Liver (tissue), 9 donors: ENCODE results near the gene P4HB. TPM values are rescaled to one million over a fixed set of nuclear protein-coding genes. Genes with fewer than 3 reads are reported as not detected.
A peak's percentile ranks its signal among the peaks of the same experiment; 100 is the strongest.

Source experiments
- DNase-seq: peaks from one replicate; pipeline ENCODE4 v3.0.0-alpha.2; 2017; ENCODE audit warnings: low spot score
- H3K27ac ChIP-seq, 2 donors: one replicate each; pipeline ENCODE4 v1.7.0; 2013; ENCODE audit warnings: inconsistent platforms in 2 of 2, low read length in 2 of 2, control low read depth in 1 of 2, low read depth in 1 of 2, mild to moderate bottlenecking in 1 of 2
- H3K27me3 ChIP-seq, 4 donors: one replicate each; pipeline versions ENCODE4 v1.6.1 to v1.7.0; 2013; ENCODE audit warnings: low read length in 3 of 4, inconsistent platforms in 1 of 4, mild to moderate bottlenecking in 1 of 4, moderate library complexity in 1 of 4; ENCODE audit not compliant: control insufficient read depth in 4 of 4, insufficient read depth in 4 of 4
- H3K36me3 ChIP-seq, 4 donors: one replicate each; pipeline versions ENCODE4 v1.6.1 to v1.7.0; 2013; ENCODE audit warnings: low read length in 3 of 4, mild to moderate bottlenecking in 3 of 4, low read depth in 1 of 4, moderate library complexity in 1 of 4; ENCODE audit not compliant: control insufficient read depth in 4 of 4, insufficient read depth in 3 of 4
- H3K4me1 ChIP-seq, 4 donors: one replicate each; pipeline versions ENCODE4 v1.6.1 to v1.7.0; 2013; ENCODE audit warnings: low read length in 3 of 4, mild to moderate bottlenecking in 3 of 4, moderate library complexity in 1 of 4; ENCODE audit not compliant: control insufficient read depth in 4 of 4, insufficient read depth in 4 of 4
- H3K4me3 ChIP-seq, 3 donors: one replicate each; pipeline versions ENCODE4 v1.6.1 to v1.7.0; 2013; ENCODE audit warnings: low read length in 3 of 3, control low read depth in 1 of 3, low read depth in 1 of 3, mild to moderate bottlenecking in 1 of 3
- H3K9ac ChIP-seq, 2 donors: one replicate each; pipeline ENCODE4 v1.7.0; 2013; ENCODE audit warnings: low read length in 2 of 2, mild to moderate bottlenecking in 2 of 2, moderate library complexity in 2 of 2, control low read depth in 1 of 2, low read depth in 1 of 2
- H3K9me3 ChIP-seq, 4 donors: one replicate each; pipeline versions ENCODE4 v1.6.1 to v1.7.0; 2013; ENCODE audit warnings: low read length in 3 of 4; ENCODE audit not compliant: control insufficient read depth in 4 of 4
- ATF3 ChIP-seq: IDR thresholded peaks from 2 replicates; pipeline ENCODE4 v1.6.1; 2016; ENCODE audit warnings: antibody characterized with exemption
- CTCF ChIP-seq: fragments of 150-350 bp; IDR thresholded peaks from 2 replicates; pipeline ENCODE4 v1.5.1; 2017; ENCODE audit warnings: improper control_type of control experiment, low read depth, low read length; ENCODE audit not compliant: missing input control
- EGR1 ChIP-seq, 2 donors: IDR thresholded peaks; 2 replicates each; pipeline ENCODE4 v1.6.1; 2016 to 2018; ENCODE audit warnings: antibody characterized with exemption in 2 of 2, low read depth in 2 of 2
- FOXA1 ChIP-seq: IDR thresholded peaks from 2 replicates; pipeline ENCODE4 v1.6.1; 2016; ENCODE audit warnings: antibody characterized with exemption
- FOXA2 ChIP-seq: IDR thresholded peaks from 2 replicates; pipeline ENCODE4 v1.6.1; 2016; ENCODE audit warnings: antibody characterized with exemption
- GABPA ChIP-seq, 2 donors: IDR thresholded peaks in 1 of 2; conservative IDR thresholded peaks in 1 of 2; 2 replicates each; pipeline ENCODE4 v1.6.1; 2016; ENCODE audit warnings: antibody characterized with exemption in 2 of 2, mild to moderate bottlenecking in 1 of 2, moderate library complexity in 1 of 2
- HNF4A ChIP-seq, 2 donors: conservative IDR thresholded peaks; 2 replicates each; pipeline ENCODE4 v1.6.1; 2016; ENCODE audit warnings: antibody characterized with exemption in 2 of 2, mild to moderate bottlenecking in 2 of 2
- HNF4G ChIP-seq: IDR thresholded peaks from 2 replicates; pipeline ENCODE4 v1.6.1; 2016; ENCODE audit warnings: antibody characterized with exemption
- JUND ChIP-seq, 2 donors: IDR thresholded peaks; 2 replicates each; pipeline ENCODE4 v1.6.1; 2016; ENCODE audit warnings: antibody characterized with exemption in 2 of 2
- MAX ChIP-seq: IDR thresholded peaks from 2 replicates; pipeline ENCODE4 v1.6.1; 2016; ENCODE audit warnings: antibody characterized with exemption
- NR2F2 ChIP-seq: IDR thresholded peaks from 2 replicates; pipeline ENCODE4 v1.6.1; 2016; ENCODE audit warnings: antibody characterized with exemption
- RAD21 ChIP-seq, 2 donors: IDR thresholded peaks; 2 replicates each; pipeline ENCODE4 v1.6.1; 2016; ENCODE audit warnings: antibody characterized with exemption in 2 of 2, mild to moderate bottlenecking in 2 of 2
- REST ChIP-seq: IDR thresholded peaks from 2 replicates; pipeline ENCODE4 v1.6.1; 2016; ENCODE audit warnings: antibody characterized with exemption, mild to moderate bottlenecking
- RXRA ChIP-seq, 2 donors: IDR thresholded peaks; 2 replicates each; pipeline ENCODE4 v1.6.1; 2017 to 2018; ENCODE audit warnings: antibody characterized with exemption in 2 of 2, mild to moderate bottlenecking in 1 of 2
- SP1 ChIP-seq: IDR thresholded peaks from 2 replicates; pipeline ENCODE4 v1.6.1; 2018; ENCODE audit warnings: antibody characterized with exemption, mild to moderate bottlenecking
- TAF1 ChIP-seq: conservative IDR thresholded peaks from 2 replicates; pipeline ENCODE4 v1.6.1; 2016; ENCODE audit warnings: antibody characterized with exemption, mild to moderate bottlenecking
- YY1 ChIP-seq: IDR thresholded peaks from 2 replicates; pipeline ENCODE4 v1.6.1; 2016; ENCODE audit warnings: antibody characterized with exemption, mild to moderate bottlenecking
- ZBTB33 ChIP-seq: IDR thresholded peaks from 2 replicates; pipeline ENCODE4 v1.6.1; 2016; ENCODE audit warnings: antibody characterized with exemption
- WGBS: extraction: QIAGEN DNeasy Blood & Tissue Kit; methylation state at CpG from one replicate; pipeline ENCODE4 v1.1.7; 2013; 5-methylcytosine and 5-hydroxymethylcytosine counted together
- polyA plus RNA-seq, 2 donors: library from polyadenylated mRNA; stranded (reverse) in 1 of 2; unstranded in 1 of 2; fragments of 200-250 nt in 1 of 2; fragments of >200 nt in 1 of 2; fragmentation: Nextera tagmentation in 1 of 2; extraction: Ambion mirVana in 1 of 2; gene quantifications; one replicate each; pipeline versions ENCODE4 v1.2.1 to v1.2.3, GENCODE V29; 2013 to 2015
- total RNA-seq, 2 donors: library from RNA; depleted of rRNA; stranded (reverse); fragments of >200 nt; gene quantifications; one replicate each; pipeline ENCODE4 v1.2.3, GENCODE V29; 2014
- donor health status: healthy.
- donor health status: healthy.
- donor health status: healthy.
- donor health status: healthy.
- donor health status: healthy.

P4HB gene
- total and polyA plus RNA-seq, 4 donors, result 1,000 to 3,361 (median 1,576) TPM

- Histone ChIP-seq H3K27ac (peak overlapping the region; percentile 92 to 95), H3K9me3 (no peaks in the 10 kb centered on the region), H3K36me3 (peaks cover 0 to 6% (median 2%) of the 10 kb centered on the region in 4 donors), H3K27me3 (no peaks in the 10 kb centered on the region), H3K4me3 (no peak overlapping the region), H3K4me1 (peaks cover 20 to 79% (median 58%) of the 10 kb centered on the region in 4 donors), H3K9ac (peak overlapping the region; percentile 29 to 83)
- 40% methylated on average over 18 of the region's 18 CpGs for WGBS
- peak; percentile 38 for TF ChIP-seq FOXA1
- peak; percentile 64 for TF ChIP-seq YY1
- peak; percentile 55 for TF ChIP-seq FOXA2
- peak; percentile 62 to 83 for TF ChIP-seq JUND (IDR thresholded peaks at IDR 0.05)
- peak; percentile 46 to 55 for TF ChIP-seq RAD21 (IDR thresholded peaks at IDR 0.05)
- TF ChIP-seq NR2F2, result peak; percentile 46
- TF ChIP-seq TAF1, result no peak
- peak; percentile 94 for TF ChIP-seq HNF4G
- peak; percentile 11 to 77 for TF ChIP-seq EGR1 (IDR thresholded peaks at IDR 0.05; ENCODE audit: low read depth in 2 of 2)
- TF ChIP-seq ATF3, result peak; percentile 74
- peak; percentile 84 for TF ChIP-seq ZBTB33
- peak; percentile 98 for TF ChIP-seq SP1
- no peak for TF ChIP-seq CTCF
- TF ChIP-seq RXRA (IDR thresholded peaks at IDR 0.05), result peak; percentile 87 to 97
- peak; percentile 77 for TF ChIP-seq REST
- peak; percentile 97 to 99 for TF ChIP-seq HNF4A (conservative IDR thresholded peaks at IDR 0.05)
- peak in 1 of 2 donors; percentile 83 for TF ChIP-seq GABPA (IDR thresholded peaks at IDR 0.05 in 1 of 2, conservative IDR thresholded peaks at IDR 0.05 in 1 of 2)
- TF ChIP-seq MAX, result peak; percentile 99
- DNase-seq, result no peak
Observed at GRCh38 chr17:81865733-81866439, 5.6 kb upstream of the P4HB start.
